22Rv1 (cell line): ENCODE data around the gene STBD1.

Experiments
- H3K27ac ChIP-seq: fragments of 450-650 bp; 2 replicates; pipeline ENCODE4 v1.5.1; 2017
- ZFX ChIP-seq: fragments of 450-650 bp; IDR thresholded peaks from 2 replicates; pipeline ENCODE4 v1.6.1; 2017; ENCODE audit warnings: antibody characterized with exemption, borderline replicate concordance
- TF ChIP-seq, protein P1 (sequence below): fragments of 450-650 bp; IDR thresholded peaks from 2 replicates; pipeline ENCODE4 v1.5.1; 2017; ENCODE audit warnings: mild to moderate bottlenecking

Gene STBD1

DNA sequence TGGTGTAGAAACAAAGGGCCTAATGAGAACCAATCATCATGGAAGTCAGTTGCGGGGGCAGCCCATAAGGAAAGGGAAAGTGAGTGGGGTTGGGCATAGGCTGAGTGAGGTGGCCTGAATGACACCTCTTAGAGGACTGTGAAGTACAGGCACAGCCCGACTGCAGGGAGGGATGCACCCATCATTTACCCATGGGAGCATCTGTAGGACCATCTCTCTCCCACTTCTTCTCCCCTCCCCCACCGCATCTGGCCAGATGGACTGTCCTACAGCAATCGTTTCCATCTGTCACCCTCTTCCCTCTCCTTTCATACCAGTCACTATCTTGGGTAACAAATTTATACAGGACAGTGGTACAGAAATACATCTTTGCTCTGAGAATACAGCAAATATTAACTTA is 4.2 kb downstream of the STBD1 start:
- no peak for TF ChIP-seq ZFX
- H3K27ac ChIP-seq: no peak overlapping the region

DNA sequence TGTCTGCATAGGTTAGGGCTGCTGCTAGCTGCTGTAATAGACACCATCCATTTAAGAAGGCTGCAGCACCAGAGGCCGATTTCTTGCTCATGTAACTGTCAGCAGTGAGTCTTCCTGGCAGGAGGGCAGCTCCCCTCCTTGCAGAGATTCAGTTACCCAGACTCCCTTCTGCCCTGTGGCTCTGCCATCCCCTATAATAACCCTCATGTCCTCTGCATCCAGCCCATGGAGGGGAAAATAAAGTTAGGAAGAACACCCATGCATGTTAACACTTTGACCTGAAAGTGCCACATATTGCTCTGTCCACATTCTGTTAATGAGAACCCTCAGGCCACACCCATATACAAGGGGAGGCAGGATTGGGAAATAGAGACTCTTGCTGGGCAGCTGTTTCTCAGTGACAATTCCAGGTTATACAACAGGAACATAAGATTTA is 5.4 kb downstream of the STBD1 start:
- H3K27ac ChIP-seq: no peak overlapping the region

DNA sequence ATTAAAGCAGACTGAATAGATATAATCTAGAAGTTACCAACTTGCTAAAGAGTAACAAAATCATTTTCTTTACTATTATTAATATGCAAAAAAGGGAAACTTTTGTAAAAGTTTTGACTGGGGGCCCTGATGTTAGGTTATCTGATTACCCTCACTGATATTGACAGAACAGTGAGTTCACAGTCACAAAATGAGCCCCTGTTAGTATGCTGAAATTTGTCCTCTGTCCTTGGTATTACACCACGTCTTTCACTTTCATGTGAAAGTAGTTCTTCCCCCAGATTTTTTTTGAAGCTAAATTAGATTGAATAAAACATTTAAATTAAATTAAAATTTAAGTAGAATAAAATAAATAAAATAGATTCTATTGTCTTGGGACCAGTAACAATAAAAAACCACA is 5.9 kb downstream of the STBD1 start:
- H3K27ac ChIP-seq: no peak overlapping the region
- no peak for TF ChIP-seq ZFX
- TF ChIP-seq, protein P1, sequence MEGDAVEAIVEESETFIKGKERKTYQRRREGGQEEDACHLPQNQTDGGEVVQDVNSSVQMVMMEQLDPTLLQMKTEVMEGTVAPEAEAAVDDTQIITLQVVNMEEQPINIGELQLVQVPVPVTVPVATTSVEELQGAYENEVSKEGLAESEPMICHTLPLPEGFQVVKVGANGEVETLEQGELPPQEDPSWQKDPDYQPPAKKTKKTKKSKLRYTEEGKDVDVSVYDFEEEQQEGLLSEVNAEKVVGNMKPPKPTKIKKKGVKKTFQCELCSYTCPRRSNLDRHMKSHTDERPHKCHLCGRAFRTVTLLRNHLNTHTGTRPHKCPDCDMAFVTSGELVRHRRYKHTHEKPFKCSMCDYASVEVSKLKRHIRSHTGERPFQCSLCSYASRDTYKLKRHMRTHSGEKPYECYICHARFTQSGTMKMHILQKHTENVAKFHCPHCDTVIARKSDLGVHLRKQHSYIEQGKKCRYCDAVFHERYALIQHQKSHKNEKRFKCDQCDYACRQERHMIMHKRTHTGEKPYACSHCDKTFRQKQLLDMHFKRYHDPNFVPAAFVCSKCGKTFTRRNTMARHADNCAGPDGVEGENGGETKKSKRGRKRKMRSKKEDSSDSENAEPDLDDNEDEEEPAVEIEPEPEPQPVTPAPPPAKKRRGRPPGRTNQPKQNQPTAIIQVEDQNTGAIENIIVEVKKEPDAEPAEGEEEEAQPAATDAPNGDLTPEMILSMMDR: no peak

More for the DNA sequence above, 5.4 kb downstream of the STBD1 start:
- TF ChIP-seq, protein P1: no peak
- no peak for TF ChIP-seq ZFX

DNA sequence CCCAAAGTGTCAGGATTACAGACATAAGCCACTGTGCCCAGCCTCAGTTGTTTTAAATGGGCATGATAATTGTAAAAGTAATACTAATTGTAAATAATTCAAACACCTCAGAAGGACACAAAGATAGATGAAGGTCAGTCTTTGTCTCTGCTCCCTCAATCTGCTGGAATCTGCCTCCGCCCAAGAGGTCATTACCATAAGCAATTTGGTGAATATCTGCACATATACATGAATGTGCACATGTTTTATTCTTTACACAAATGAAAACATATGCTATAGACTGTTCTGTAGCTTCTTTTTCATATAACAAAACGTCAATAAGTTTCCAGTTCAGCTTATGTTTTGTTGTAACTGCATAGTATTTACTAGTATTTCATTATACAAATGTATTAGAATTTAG is 7.0 kb downstream of the STBD1 start:
- no peak overlapping the region for H3K27ac ChIP-seq
- no peak for TF ChIP-seq ZFX
- TF ChIP-seq, protein P1: no peak

DNA sequence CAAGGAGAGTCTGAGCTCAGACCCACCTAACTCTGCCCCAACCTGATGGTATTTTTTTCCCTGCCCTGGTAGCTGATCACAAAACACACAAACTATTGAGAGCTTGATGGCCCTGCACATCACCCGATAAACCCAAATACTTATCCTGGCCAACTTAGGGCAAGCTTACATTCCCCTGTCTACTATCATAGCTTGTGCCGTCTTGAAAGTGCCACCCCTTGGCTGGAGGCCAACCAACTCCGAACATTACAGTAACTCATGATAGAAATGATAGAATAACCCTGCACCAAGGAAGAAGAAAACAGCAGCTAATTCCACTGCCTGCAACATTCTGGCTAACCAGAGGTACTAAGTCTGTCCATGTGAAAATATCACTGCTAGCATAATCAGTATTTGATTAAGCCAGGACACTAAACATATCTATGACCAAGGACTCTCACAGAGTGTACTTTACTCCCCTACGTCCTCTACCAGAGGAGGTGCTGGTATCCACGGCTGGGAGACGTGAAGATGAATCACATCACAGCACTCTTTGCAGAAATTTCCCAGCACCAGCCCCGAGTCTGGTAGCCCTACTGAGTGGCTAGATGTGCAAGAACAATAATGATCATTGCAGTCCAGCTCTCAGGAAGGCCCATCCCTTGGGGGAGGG is 8.9 kb downstream of the STBD1 start:
- TF ChIP-seq, protein P1: no peak
- no peak for TF ChIP-seq ZFX
- no peak overlapping the region for H3K27ac ChIP-seq

DNA sequence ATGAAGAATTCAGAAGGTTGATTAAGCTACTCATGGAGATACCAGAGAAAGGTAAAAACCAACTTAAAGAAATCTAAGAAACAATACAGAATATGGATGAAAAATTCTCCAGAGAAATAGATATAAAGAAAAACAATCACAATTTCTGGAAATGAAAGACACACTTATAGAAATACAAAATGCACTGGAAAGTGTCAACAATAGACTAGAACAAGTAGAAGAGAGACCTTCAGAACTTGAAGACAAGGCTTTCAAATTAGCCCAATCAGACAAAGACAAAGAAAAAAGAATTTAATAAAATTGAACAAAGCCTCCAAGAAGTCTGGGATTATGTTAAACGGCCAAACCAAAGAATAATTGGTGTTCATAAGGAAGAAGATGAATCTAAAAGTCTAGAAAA is 9.6 kb downstream of the STBD1 start:
- TF ChIP-seq, protein P1: no peak
- no peak for TF ChIP-seq ZFX
- H3K27ac ChIP-seq: no peak overlapping the region

DNA sequence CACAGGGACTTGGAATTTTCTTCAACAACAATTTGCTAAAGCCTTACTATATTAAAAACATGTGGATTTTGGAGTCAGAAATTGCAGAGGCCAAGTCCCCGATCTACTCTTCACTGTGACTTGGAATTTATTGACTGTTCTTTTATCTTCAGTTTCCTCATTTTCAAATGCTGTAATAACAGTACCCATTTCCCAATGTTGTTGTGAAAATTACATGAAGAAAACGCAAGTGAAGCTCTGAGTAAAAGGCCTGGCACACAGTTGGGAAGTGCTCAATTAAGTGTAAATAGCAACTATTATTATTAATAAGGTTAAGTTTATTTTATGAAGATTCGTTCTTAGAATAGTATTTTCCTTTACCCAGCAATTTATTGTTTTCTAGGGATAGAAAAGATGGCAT is 15.7 kb downstream of the STBD1 start:
- TF ChIP-seq, protein P1: no peak
- no peak for TF ChIP-seq ZFX

DNA sequence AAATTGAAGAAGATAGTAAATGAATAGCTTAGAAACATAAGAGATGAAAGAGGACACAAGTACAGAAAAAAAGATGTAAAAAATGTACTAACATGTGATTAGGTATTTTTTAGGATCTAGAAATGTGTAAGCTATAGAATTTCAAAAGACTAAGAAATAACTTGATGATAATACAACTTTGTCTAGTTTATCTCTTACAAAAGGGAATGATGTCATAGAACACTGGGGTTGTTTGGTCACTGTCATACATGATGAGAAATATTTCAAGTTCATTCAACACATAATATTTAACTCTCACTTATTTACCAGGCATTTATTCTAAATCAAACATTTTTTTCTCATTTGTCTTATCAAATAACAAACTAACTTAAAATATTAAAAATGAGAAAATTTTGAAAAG is 18.5 kb downstream of the STBD1 start:
- TF ChIP-seq ZFX: no peak
- TF ChIP-seq, protein P1: no peak
- no peak overlapping the region for H3K27ac ChIP-seq

More for the DNA sequence above, 15.7 kb downstream of the STBD1 start:
- H3K27ac ChIP-seq: no peak overlapping the region
